ENCODE measurements around the gene IGFBPL1.
A peak's percentile ranks its signal among the peaks of the same experiment; 100 is the strongest.
"Not testable (repeated sequence)": the region's sequence is repeated elsewhere in the genome, so short reads cannot be mapped to it uniquely, and the experiment has no call there.

IGFBPL1 gene

GRCh38 chr9:38414040-38414723 lies 10.1 kb downstream of the IGFBPL1 start:
- H3K4me1 ChIP-seq (ENCODE audit: control insufficient read depth, insufficient read depth, low read length) = peaks cover 11% of the 10 kb centered on the region
- H3K36me3 ChIP-seq (ENCODE audit: control insufficient read depth, insufficient read depth, low read length, severe bottlenecking) = no peaks in the 10 kb centered on the region
- no peaks in the 10 kb centered on the region for H3K9me3 ChIP-seq (ENCODE audit: control insufficient read depth, low read length)
- H3K27me3 ChIP-seq (replicated peaks; ENCODE audit: control insufficient read depth, insufficient read depth, low read length) = peaks cover 51% of the 10 kb centered on the region
- H3K4me3 ChIP-seq (ENCODE audit: low read length) = peak overlapping the region; percentile 25
- no peak overlapping the region for H3K9ac ChIP-seq (ENCODE audit: low read length)
- no peak for DNase-seq (ENCODE audit: low read depth)

GRCh38 chr9:38413283-38413682 lies 11.0 kb downstream of the IGFBPL1 start:
- Histone ChIP-seq H3K9ac (ENCODE audit: low read length) (no peak overlapping the region), H3K27me3 (replicated peaks; ENCODE audit: control insufficient read depth, insufficient read depth, low read length) (peaks cover 46% of the 10 kb centered on the region), H3K9me3 (ENCODE audit: control insufficient read depth, low read length) (no peaks in the 10 kb centered on the region), H3K4me3 (ENCODE audit: low read length) (no peak overlapping the region), H3K36me3 (ENCODE audit: control insufficient read depth, insufficient read depth, low read length, severe bottlenecking) (no peaks in the 10 kb centered on the region), H3K4me1 (ENCODE audit: control insufficient read depth, insufficient read depth, low read length) (peaks cover 16% of the 10 kb centered on the region)
- no peak for DNase-seq (ENCODE audit: low read depth)

- H3K36me3 ChIP-seq (ENCODE audit: control insufficient read depth, insufficient read depth, low read length, severe bottlenecking) = no peaks in the 10 kb centered on the region
- H3K9me3 ChIP-seq (ENCODE audit: control insufficient read depth, low read length) = no peaks in the 10 kb centered on the region
- no peak for DNase-seq (ENCODE audit: low read depth)
- H3K27me3 ChIP-seq (replicated peaks; ENCODE audit: control insufficient read depth, insufficient read depth, low read length) = peaks cover 46% of the 10 kb centered on the region
- no peak overlapping the region for H3K9ac ChIP-seq (ENCODE audit: low read length)
- no peak overlapping the region for H3K4me3 ChIP-seq (ENCODE audit: low read length)
- H3K4me1 ChIP-seq (ENCODE audit: control insufficient read depth, insufficient read depth, low read length) = peaks cover 17% of the 10 kb centered on the region
Observed at GRCh38 chr9:38412751-38413150, 11.5 kb downstream of the IGFBPL1 start.

- no peak for DNase-seq (ENCODE audit: low read depth)
- peaks cover 53% of the 10 kb centered on the region for H3K27me3 ChIP-seq (replicated peaks; ENCODE audit: control insufficient read depth, insufficient read depth, low read length)
- H3K9me3 ChIP-seq (ENCODE audit: control insufficient read depth, low read length) = no peaks in the 10 kb centered on the region
- H3K4me3 ChIP-seq (ENCODE audit: low read length) = no peak overlapping the region
- H3K9ac ChIP-seq (ENCODE audit: low read length) = no peak overlapping the region
- H3K4me1 ChIP-seq (ENCODE audit: control insufficient read depth, insufficient read depth, low read length) = peaks cover 5% of the 10 kb centered on the region
- no peaks in the 10 kb centered on the region for H3K36me3 ChIP-seq (ENCODE audit: control insufficient read depth, insufficient read depth, low read length, severe bottlenecking)
Observed at GRCh38 chr9:38408719-38409118, 15.5 kb downstream of the IGFBPL1 start.

GRCh38 chr9:38406476-38407186 lies 17.6 kb downstream of the IGFBPL1 start:
- no peak overlapping the region for H3K4me3 ChIP-seq (ENCODE audit: low read length)
- peaks cover 11% of the 10 kb centered on the region for H3K4me1 ChIP-seq (ENCODE audit: control insufficient read depth, insufficient read depth, low read length)
- no peaks in the 10 kb centered on the region for H3K36me3 ChIP-seq (ENCODE audit: control insufficient read depth, insufficient read depth, low read length, severe bottlenecking)
- H3K27me3 ChIP-seq (replicated peaks; ENCODE audit: control insufficient read depth, insufficient read depth, low read length) = peaks cover 48% of the 10 kb centered on the region
- H3K9me3 ChIP-seq (ENCODE audit: control insufficient read depth, low read length) = no peaks in the 10 kb centered on the region
- no peak for DNase-seq (ENCODE audit: low read depth)
- no peak overlapping the region for H3K9ac ChIP-seq (ENCODE audit: low read length)

- Histone ChIP-seq H3K36me3 (ENCODE audit: control insufficient read depth, insufficient read depth, low read length, severe bottlenecking) (no peaks in the 10 kb centered on the region), H3K9ac (ENCODE audit: low read length) (no peak overlapping the region), H3K9me3 (ENCODE audit: control insufficient read depth, low read length) (no peaks in the 10 kb centered on the region), H3K4me3 (ENCODE audit: low read length) (no peak overlapping the region), H3K27me3 (replicated peaks; ENCODE audit: control insufficient read depth, insufficient read depth, low read length) (peaks cover 40% of the 10 kb centered on the region), H3K4me1 (ENCODE audit: control insufficient read depth, insufficient read depth, low read length) (peaks cover 19% of the 10 kb centered on the region)
- DNase-seq (ENCODE audit: low read depth) = peak; percentile 16
Observed at GRCh38 chr9:38405785-38406184, 18.5 kb downstream of the IGFBPL1 start.

GRCh38 chr9:38404314-38404713 lies 19.9 kb downstream of the IGFBPL1 start:
- Histone ChIP-seq H3K9ac (ENCODE audit: low read length) (no peak overlapping the region), H3K4me1 (ENCODE audit: control insufficient read depth, insufficient read depth, low read length) (peaks cover 27% of the 10 kb centered on the region), H3K27me3 (replicated peaks; ENCODE audit: control insufficient read depth, insufficient read depth, low read length) (peaks cover 40% of the 10 kb centered on the region), H3K4me3 (ENCODE audit: low read length) (no peak overlapping the region), H3K9me3 (ENCODE audit: control insufficient read depth, low read length) (no peaks in the 10 kb centered on the region), H3K36me3 (ENCODE audit: control insufficient read depth, insufficient read depth, low read length, severe bottlenecking) (no peaks in the 10 kb centered on the region)
- DNase-seq (ENCODE audit: low read depth) = no peak

- Histone ChIP-seq H3K27me3 (replicated peaks; ENCODE audit: control insufficient read depth, insufficient read depth, low read length) (peaks cover 40% of the 10 kb centered on the region), H3K4me1 (ENCODE audit: control insufficient read depth, insufficient read depth, low read length) (peaks cover 22% of the 10 kb centered on the region), H3K9ac (ENCODE audit: low read length) (no peak overlapping the region), H3K9me3 (ENCODE audit: control insufficient read depth, low read length) (no peaks in the 10 kb centered on the region), H3K4me3 (ENCODE audit: low read length) (no peak overlapping the region), H3K36me3 (ENCODE audit: control insufficient read depth, insufficient read depth, low read length, severe bottlenecking) (peaks cover 11% of the 10 kb centered on the region)
- DNase-seq (ENCODE audit: low read depth) = no peak
Observed at GRCh38 chr9:38401994-38402393, 22.3 kb downstream of the IGFBPL1 start.

- Histone ChIP-seq H3K4me1 (ENCODE audit: control insufficient read depth, insufficient read depth, low read length) (peaks cover 22% of the 10 kb centered on the region), H3K36me3 (ENCODE audit: control insufficient read depth, insufficient read depth, low read length, severe bottlenecking) (peaks cover 25% of the 10 kb centered on the region)
- H3K4me3 ChIP-seq (ENCODE audit: low read length) = not testable (repeated sequence)
Observed at GRCh38 chr9:38399191-38399590, 25.1 kb downstream of the IGFBPL1 start.

GRCh38 chr9:38396371-38396671 lies 27.9 kb downstream of the IGFBPL1 start:
- peaks cover 25% of the 10 kb centered on the region for H3K36me3 ChIP-seq (ENCODE audit: control insufficient read depth, insufficient read depth, low read length, severe bottlenecking)
- no peak for DNase-seq (ENCODE audit: low read depth)
- no peak overlapping the region for H3K9ac ChIP-seq (ENCODE audit: low read length)
- no peaks in the 10 kb centered on the region for H3K27me3 ChIP-seq (replicated peaks; ENCODE audit: control insufficient read depth, insufficient read depth, low read length)
- no peak overlapping the region for H3K4me3 ChIP-seq (ENCODE audit: low read length)
- no peaks in the 10 kb centered on the region for H3K9me3 ChIP-seq (ENCODE audit: control insufficient read depth, low read length)
- H3K4me1 ChIP-seq (ENCODE audit: control insufficient read depth, insufficient read depth, low read length) = peaks cover 28% of the 10 kb centered on the region

More at GRCh38 chr9:38399191-38399590, 25.1 kb downstream of the IGFBPL1 start:
- H3K9ac ChIP-seq (ENCODE audit: low read length); DNase-seq (ENCODE audit: low read depth); H3K9me3 ChIP-seq (ENCODE audit: control insufficient read depth, low read length): not testable (repeated sequence)
- H3K27me3 ChIP-seq (replicated peaks; ENCODE audit: control insufficient read depth, insufficient read depth, low read length) = peaks cover 20% of the 10 kb centered on the region

- no peak for DNase-seq (ENCODE audit: low read depth)
- no peak overlapping the region for H3K4me3 ChIP-seq (ENCODE audit: low read length)
- H3K36me3 ChIP-seq (ENCODE audit: control insufficient read depth, insufficient read depth, low read length, severe bottlenecking) = peaks cover 25% of the 10 kb centered on the region
- H3K9me3 ChIP-seq (ENCODE audit: control insufficient read depth, low read length) = no peaks in the 10 kb centered on the region
- H3K27me3 ChIP-seq (replicated peaks; ENCODE audit: control insufficient read depth, insufficient read depth, low read length) = no peaks in the 10 kb centered on the region
- peaks cover 22% of the 10 kb centered on the region for H3K4me1 ChIP-seq (ENCODE audit: control insufficient read depth, insufficient read depth, low read length)
- H3K9ac ChIP-seq (ENCODE audit: low read length) = no peak overlapping the region
Observed at GRCh38 chr9:38395653-38396370, 28.4 kb downstream of the IGFBPL1 start.
